Gastroesophageal sphincter (tissue), 3 donors: ENCODE results near the gene CIAO3.

Experiments used
- EP300 ChIP-seq: sonication (generic); formaldehyde crosslinking; IDR thresholded peaks from one replicate; pipeline ENCODE4 v1.6.1; 2017; ENCODE audit warnings: antibody characterized with exemption, mild to moderate bottlenecking
- POLR2A ChIP-seq, 2 donors: fragments of 450-650 bp; IDR thresholded peaks; one replicate each; pipeline ENCODE4 v1.6.1; 2017; ENCODE audit warnings: antibody characterized with exemption in 2 of 2, mild to moderate bottlenecking in 2 of 2, moderate library complexity in 1 of 2
- TF ChIP-seq, protein P1 (sequence below), 4 experiments: fragments of 200-600 bp in 2 of 4; fragments of 450-650 bp in 2 of 4; sonication (generic) in 1 of 4; IDR thresholded peaks; one replicate each; pipeline ENCODE4 v1.5.1; 2017 to 2019; ENCODE audit warnings: antibody characterized with exemption in 4 of 4, mild to moderate bottlenecking in 2 of 4, moderate library complexity in 2 of 4

DNA sequence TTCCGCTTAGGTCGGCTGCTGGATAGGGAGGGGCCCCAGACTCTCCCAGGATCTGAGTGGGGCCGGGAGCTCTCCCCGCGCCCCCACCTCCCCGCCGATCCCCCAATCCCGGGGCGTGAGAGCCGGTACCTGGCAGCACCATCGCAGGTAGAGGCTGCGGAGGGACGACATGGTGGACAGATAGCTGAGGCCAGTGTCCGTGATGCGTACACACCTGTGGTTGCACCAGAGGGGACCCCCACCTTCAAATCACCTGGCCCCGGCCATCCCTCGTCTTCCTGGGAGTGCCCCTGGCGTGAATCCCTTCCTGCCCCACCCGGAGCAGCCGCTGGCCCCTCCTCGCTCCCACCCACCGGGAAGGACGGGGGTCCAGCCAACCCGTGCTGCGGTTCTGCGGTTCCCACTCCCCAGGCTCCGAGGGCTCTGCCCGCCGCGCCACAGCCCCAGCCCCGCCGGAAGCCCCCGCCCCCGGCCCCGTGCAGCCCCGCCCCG, 45.9 kb downstream of the CIAO3 start:
- TF ChIP-seq EP300 (no peak), POLR2A (IDR thresholded peaks at IDR 0.05) (no peak)
- TF ChIP-seq, protein P1, sequence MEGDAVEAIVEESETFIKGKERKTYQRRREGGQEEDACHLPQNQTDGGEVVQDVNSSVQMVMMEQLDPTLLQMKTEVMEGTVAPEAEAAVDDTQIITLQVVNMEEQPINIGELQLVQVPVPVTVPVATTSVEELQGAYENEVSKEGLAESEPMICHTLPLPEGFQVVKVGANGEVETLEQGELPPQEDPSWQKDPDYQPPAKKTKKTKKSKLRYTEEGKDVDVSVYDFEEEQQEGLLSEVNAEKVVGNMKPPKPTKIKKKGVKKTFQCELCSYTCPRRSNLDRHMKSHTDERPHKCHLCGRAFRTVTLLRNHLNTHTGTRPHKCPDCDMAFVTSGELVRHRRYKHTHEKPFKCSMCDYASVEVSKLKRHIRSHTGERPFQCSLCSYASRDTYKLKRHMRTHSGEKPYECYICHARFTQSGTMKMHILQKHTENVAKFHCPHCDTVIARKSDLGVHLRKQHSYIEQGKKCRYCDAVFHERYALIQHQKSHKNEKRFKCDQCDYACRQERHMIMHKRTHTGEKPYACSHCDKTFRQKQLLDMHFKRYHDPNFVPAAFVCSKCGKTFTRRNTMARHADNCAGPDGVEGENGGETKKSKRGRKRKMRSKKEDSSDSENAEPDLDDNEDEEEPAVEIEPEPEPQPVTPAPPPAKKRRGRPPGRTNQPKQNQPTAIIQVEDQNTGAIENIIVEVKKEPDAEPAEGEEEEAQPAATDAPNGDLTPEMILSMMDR (IDR thresholded peaks at IDR 0.05): no peak
